Mesothelial cell of epicardium (in vitro differentiated cells): Measurements from ENCODE around the gene MAT2A. TPM values are rescaled to one million over a fixed set of nuclear protein-coding genes. Genes with fewer than 3 reads are reported as not detected.
A peak's percentile ranks its signal among the peaks of the same experiment; 100 is the strongest.
"Not testable (repeated sequence)": the region's sequence is repeated elsewhere in the genome, so short reads cannot be mapped to it uniquely, and the experiment has no call there.

Source experiments
- DNase-seq, 2 experiments: peaks; one replicate each; pipeline ENCODE4 v3.0.0; 2021; ENCODE audit warnings: low spot score in 2 of 2; ENCODE audit not compliant: unreplicated experiment in 2 of 2
- H3K27ac Mint-ChIP-seq: 2 replicates; pipeline ENCODE4 v1.8.0; 2021; ENCODE audit warnings: mixed read lengths
- H3K27me3 Mint-ChIP-seq: 2 replicates; pipeline ENCODE4 v1.8.0; 2021; ENCODE audit warnings: low read depth, mixed read lengths
- H3K36me3 Mint-ChIP-seq: 2 replicates; pipeline ENCODE4 v1.8.0; 2021; ENCODE audit warnings: mixed read lengths
- H3K4me1 Mint-ChIP-seq: 2 replicates; pipeline ENCODE4 v1.8.0; 2021; ENCODE audit warnings: mixed read lengths
- H3K4me3 Mint-ChIP-seq: 2 replicates; pipeline ENCODE4 v1.8.0; 2021; ENCODE audit warnings: mild to moderate bottlenecking, moderate library complexity, mixed read lengths
- H3K9me3 Mint-ChIP-seq: 2 replicates; pipeline ENCODE4 v1.8.0; 2021; ENCODE audit warnings: mixed read lengths
- CTCF ChIP-seq: fragments of 200-600 bp; sonication (generic); IDR thresholded peaks from one replicate; pipeline ENCODE4 v1.5.0; 2021; ENCODE audit warnings: antibody characterized with exemption; ENCODE audit not compliant: unreplicated experiment
- total RNA-seq: library from RNA; stranded (reverse); gene quantifications from 3 replicates; pipeline ENCODE4 v1.2.1, GENCODE V29; 2021

Gene MAT2A
- total RNA-seq, 1 donor from 2014 or later = 274 TPM

DNA sequence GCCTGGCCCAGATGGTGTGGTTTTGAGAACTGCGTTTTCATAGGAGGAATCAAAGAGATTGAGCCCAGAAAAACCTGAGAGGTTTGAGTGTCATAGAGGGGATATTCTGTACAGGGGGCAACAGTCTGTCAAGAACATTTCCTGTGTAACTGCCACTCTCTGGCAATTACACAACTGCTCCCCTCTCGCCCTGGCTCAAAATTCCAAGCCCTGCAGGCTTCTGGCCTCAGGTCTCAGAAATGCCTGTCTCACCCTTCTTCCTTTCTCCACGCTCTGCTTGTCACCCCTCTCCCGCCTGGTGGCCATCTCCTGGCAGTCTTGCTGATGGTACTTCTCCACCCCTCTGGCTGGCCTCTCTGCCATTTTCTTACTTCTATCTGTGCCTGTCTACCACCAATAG is 49.3 kb downstream of the MAT2A start:
- Mint-ChIP-seq H3K4me3 (no peak overlapping the region), H3K27me3 (no peaks in the 10 kb centered on the region), H3K9me3 (no peaks in the 10 kb centered on the region), H3K4me1 (peaks cover 3% of the 10 kb centered on the region), H3K36me3 (no peaks in the 10 kb centered on the region), H3K27ac (no peak overlapping the region)
- TF ChIP-seq CTCF = no peak
- DNase-seq = no peak

DNA sequence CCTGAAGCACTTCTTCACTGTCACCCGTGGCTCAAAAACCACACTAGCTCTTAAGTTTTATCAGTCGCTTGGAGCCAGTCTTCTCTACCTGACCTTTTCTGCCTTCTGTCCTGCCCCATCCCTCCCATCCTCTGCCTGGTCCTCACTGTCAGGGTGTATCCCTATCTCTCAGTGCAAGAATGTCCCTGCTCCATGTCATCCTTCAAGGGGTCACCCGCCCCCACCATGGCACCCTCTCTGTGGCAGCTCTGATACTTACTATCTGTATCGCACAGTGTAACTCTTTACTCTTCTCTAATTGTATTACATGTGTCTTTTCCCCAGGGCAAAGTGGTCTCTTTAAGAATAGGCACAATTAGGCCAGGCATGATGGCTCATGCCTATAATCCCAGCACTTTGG is 49.7 kb downstream of the MAT2A start:
- no peak for TF ChIP-seq CTCF
- no peak for DNase-seq
- no peaks in the 10 kb centered on the region for H3K27me3 Mint-ChIP-seq
- H3K9me3 Mint-ChIP-seq = no peaks in the 10 kb centered on the region
- H3K27ac Mint-ChIP-seq = no peak overlapping the region
- H3K36me3 Mint-ChIP-seq = no peaks in the 10 kb centered on the region
- peaks cover 3% of the 10 kb centered on the region for H3K4me1 Mint-ChIP-seq
- no peak overlapping the region for H3K4me3 Mint-ChIP-seq

DNA sequence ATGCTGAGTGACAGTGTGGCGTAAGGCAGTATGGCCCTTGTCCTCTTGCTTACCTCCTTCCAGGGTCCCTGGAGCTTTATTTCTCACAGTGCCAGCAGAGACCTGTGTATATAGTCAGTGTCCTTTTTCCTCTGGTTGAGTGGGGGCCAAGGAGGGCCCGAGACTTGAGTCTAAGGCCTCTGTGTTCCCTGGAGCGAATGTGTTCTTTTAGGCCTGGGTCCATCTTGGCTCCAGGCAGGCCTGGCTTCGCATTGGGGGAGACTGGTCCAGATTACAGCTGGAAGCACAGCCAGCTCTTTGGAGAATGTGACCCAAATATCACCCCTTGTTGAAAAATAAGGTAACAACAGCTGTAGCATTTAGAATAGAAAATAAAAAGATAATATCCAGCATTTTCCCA is 50.2 kb downstream of the MAT2A start:
- Mint-ChIP-seq H3K4me1 (peaks cover 3% of the 10 kb centered on the region), H3K4me3 (no peak overlapping the region), H3K36me3 (no peaks in the 10 kb centered on the region), H3K9me3 (no peaks in the 10 kb centered on the region), H3K27ac (no peak overlapping the region), H3K27me3 (no peaks in the 10 kb centered on the region)
- TF ChIP-seq CTCF = no peak
- no peak for DNase-seq

DNA sequence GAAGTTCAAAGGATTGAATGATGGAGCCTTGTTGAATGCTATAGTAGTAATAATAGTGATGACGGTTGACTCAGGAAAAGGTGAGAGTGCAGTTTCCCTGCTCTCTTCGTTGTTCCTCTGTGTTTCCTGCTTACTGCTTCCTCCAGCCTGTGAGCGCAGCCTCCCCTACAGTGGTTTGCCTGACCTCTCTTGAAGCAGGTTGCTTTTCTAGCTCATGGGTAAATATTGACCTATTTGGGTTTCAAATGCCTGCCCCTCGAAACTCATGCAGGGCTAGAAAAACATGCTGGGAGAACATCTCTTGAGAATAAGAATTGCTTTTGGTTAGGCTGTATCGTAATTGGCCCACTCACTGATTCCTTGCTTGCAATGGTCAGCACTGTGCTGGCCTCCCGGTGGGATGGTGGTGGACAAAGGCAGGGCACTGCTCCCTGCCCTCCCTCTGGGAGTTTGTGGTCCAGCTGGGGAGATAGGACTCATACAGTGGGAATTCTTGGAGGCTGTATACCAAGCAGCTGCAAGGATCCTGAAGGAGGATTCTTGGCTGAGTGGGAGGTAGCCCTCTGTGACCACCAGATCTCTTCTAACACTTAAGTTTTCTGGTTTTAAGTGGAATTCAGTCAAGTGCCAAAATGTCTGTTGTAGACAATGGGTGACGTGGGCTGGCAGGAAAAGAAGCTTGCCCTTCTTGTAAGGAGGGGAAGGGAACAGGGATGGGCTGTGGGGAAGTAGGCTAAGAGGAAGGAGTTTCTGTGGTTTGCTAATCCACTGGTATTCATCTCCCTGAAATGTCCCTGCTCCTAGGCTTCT is 51.2 kb downstream of the MAT2A start:
- no peak for TF ChIP-seq CTCF
- H3K4me1 Mint-ChIP-seq = peaks cover 9% of the 10 kb centered on the region
- no peaks in the 10 kb centered on the region for H3K36me3 Mint-ChIP-seq
- H3K27me3 Mint-ChIP-seq = no peaks in the 10 kb centered on the region
- no peak overlapping the region for H3K4me3 Mint-ChIP-seq
- no peak for DNase-seq
- H3K27ac Mint-ChIP-seq = peak overlapping the region; percentile 26
- H3K9me3 Mint-ChIP-seq = no peaks in the 10 kb centered on the region

DNA sequence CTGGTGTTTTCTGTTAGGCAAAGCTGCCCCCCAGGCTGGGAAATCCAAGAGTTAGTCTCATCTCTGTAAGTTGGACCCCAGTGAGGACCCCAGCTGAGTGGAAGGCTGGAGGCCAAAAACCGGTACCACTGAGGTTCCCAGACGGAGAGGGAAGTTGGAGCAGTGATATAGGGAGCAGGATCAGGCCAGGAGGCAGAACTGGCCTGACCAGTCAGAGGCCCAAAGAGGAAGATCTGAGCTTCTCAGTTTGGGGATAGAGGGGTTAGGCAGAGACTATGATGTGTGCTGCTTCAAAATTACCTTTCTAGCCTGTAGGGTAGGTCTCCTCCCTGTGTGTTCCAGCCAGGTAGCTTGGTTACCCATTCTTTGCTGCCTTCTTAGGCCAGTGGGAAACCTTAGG is 52.0 kb downstream of the MAT2A start:
- H3K36me3 Mint-ChIP-seq = no peaks in the 10 kb centered on the region
- no peak for TF ChIP-seq CTCF
- H3K27me3 Mint-ChIP-seq = no peaks in the 10 kb centered on the region
- H3K27ac Mint-ChIP-seq = no peak overlapping the region
- peaks cover 11% of the 10 kb centered on the region for H3K4me1 Mint-ChIP-seq
- no peaks in the 10 kb centered on the region for H3K9me3 Mint-ChIP-seq
- H3K4me3 Mint-ChIP-seq = no peak overlapping the region
- DNase-seq = no peak

GRCh38 chr2:85591563-85591962 is 52.6 kb downstream of the MAT2A start:
- Mint-ChIP-seq H3K27me3 (no peaks in the 10 kb centered on the region), H3K36me3 (no peaks in the 10 kb centered on the region), H3K27ac (no peak overlapping the region), H3K4me1 (peaks cover 17% of the 10 kb centered on the region), H3K9me3 (no peaks in the 10 kb centered on the region), H3K4me3 (no peak overlapping the region)
- TF ChIP-seq CTCF = no peak
- no peak for DNase-seq

DNA sequence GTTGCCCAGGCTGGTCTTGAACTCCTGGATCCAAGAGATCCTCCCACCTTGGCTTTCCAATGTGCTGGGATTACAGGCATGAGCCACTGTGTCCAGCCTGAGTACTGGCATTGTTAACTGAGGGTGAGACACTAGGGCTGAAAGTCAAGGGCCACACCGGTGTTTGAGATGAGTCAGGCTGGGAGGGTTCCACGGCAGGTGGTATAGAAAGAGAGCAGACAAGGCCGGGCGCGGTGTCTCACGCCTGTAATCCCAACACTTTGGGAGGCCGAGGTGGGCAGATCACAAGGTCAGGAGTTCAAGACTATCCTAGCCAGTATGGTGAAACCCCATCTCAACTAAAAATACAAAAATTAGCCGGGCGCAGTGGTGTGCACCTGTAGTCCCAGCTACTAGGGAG is 53.3 kb downstream of the MAT2A start:
- H3K4me3 Mint-ChIP-seq, H3K36me3 Mint-ChIP-seq, H3K27me3 Mint-ChIP-seq, DNase-seq, H3K9me3 Mint-ChIP-seq, H3K27ac Mint-ChIP-seq: not testable (repeated sequence)
- peaks cover 20% of the 10 kb centered on the region for H3K4me1 Mint-ChIP-seq
